Kasumi-1 (cell line): ENCODE data around the gene PNPLA7.
"Not testable (repeated sequence)": the region's sequence is repeated elsewhere in the genome, so short reads cannot be mapped to it uniquely, and the experiment has no call there.

Experiments used
- DNase-seq, 2 experiments: peaks; one replicate each; lab custom pipeline; 2025; lab: John Stamatoyannopoulos, UW

The PNPLA7 gene

GRCh38 chr9:137540536-137540935, 9.7 kb downstream of the PNPLA7 start:
- no peak for DNase-seq

- no peak for DNase-seq
Measured at GRCh38 chr9:137538058-137538457, 12.1 kb downstream of the PNPLA7 start.

DNA sequence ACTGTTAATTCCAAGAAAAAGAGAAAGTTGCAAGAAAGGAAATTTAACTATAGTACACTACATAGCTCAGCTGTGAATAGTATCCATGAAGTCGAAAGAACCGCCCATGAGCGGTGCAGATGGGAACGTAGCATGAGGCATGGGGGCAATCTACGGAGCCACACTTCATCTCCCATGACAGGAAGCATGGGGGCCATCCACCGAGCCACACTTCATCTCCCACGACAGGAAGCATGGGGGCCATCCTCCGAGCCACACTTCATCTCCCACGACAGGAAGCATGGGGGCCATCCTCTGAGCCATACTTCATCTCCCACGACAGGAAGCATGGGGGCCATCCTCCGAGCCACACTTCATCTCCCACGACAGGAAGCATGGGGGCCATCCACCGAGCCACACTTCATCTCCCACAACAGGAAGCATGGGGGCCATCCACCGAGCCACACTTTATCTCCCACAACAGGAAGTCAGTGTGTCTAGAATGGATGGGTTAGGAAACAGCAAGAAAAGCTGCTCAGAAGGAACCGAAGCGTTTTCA, 13.5 kb downstream of the PNPLA7 start:
- DNase-seq = peak; percentile 57 to 65

DNA sequence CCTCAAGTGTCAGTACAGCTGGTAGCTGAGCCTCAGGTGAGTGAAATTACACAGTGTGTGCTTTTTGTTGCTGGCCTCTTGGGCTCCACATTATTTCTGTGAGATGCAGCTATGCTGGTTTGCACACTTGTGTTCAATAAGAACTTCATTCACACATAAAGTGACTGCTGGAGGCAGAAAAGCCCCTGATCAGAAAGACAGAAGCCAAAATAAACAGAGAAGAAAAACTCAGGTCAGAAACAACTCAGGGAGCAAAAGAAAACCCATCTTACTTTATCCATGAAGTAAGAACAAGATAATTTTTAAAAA, 15.1 kb downstream of the PNPLA7 start:
- DNase-seq = no peak

DNA sequence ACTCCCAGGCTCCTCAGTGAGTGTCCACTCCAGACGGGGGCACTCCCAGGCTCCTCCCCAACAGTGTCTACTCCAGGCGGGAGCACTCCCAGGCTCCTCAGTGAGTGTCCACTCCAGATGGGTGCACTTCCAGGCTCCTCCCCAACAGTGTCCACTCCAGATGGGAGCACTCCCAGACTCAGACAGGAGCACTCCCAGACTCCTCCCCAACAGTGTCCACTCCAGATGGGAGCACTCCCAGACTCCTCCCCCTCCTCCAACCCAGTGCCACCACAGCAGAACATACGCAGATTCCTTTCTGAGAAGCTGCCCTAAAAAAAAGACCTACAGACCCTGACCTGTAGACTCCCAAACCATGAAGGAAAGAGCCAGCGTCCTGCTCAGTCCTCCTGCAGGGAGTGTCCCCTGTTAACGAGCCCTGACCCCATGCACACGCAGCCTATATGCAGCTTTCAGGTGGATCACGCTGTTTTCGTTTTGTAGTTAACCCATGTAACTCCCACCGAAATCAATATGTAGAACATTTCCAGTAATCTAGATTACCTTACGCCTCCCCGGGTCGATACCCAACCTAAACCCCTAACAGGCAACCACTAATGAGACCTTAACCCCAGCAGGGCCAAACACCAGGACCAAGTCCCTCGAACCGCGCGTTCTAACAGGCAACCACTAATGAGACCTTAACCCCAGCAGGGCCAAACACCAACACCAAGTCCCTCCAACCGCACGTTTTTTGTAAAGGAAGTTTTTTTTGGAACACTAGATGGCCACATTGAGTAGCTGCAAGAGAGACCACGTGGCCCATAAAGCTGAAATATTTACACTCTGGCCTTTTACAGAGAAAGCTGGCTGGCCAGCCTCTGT, 15.7 kb downstream of the PNPLA7 start:
- no peak for DNase-seq

- not testable (repeated sequence) for DNase-seq
Measured at GRCh38 chr9:137532891-137533468, 17.2 kb downstream of the PNPLA7 start.

DNA sequence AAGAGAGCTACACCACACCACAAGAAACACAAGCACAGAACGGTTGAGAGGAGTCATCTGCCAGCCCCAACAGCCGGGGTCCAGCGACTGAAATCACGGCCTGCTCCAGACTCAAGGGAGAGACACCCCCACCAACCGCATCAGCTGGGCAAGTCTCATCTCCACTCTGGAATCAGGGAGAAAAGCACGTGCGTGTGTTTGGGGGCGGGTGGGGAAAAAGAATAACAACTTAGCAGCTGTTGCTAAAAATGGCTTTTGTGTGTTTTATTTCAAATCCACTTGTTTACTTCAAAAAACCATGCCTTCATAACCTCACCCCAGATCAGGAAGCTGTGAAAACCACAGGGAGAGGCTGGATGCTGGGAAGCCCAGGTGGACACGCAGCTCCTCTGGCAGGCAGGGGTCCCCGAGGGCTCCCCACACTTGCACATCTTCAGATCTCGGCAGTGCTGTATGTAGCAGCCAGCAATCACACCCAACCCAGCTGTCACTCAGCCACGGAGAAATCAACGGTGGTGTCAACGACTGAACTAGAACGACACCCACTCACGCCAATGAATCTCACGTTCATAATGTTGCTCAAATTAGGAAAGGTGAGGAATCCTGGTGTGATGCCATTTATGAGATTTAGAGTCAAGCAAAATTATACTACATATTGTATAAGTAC, 19.0 kb downstream of the PNPLA7 start:
- no peak for DNase-seq

DNA sequence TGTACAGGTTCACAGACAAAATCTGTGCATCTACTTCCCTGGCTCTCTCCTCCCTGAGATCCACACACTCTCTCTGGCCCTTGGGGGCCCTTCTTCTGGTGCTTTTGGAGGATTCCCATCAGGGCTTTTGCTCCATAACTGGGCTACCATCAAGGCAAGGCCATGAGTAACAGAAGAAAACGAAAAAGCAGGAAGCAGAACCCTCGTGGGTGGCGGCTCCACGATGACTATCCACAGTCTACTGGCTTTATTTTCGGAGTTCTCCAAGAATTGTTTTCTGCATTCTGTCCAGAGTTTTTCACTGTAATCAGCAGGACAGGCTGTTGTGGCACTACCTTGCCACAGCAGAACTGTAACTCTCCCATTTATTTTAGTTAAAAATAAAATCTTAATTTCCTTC, 19.9 kb downstream of the PNPLA7 start:
- DNase-seq = no peak

DNA sequence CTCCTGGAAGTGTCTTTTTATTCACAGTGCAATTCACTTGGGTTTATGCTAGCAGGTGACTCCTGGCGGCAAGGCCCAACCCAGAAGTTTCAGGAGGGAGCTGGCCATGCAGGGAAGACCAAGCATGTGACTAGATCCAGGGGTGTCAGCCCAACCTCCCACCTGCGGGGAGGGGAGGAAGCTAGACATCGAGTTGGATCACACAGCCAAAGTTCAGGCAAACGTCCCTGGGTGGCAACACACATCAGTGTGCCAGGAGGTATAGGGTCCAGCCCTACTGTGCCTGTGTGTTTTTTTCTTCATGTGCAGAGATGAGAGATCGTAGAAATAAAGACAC, 25.3 kb downstream of the PNPLA7 start:
- DNase-seq = no peak

GRCh38 chr9:137524161-137524980, 25.8 kb downstream of the PNPLA7 start:
- DNase-seq = no peak

DNA sequence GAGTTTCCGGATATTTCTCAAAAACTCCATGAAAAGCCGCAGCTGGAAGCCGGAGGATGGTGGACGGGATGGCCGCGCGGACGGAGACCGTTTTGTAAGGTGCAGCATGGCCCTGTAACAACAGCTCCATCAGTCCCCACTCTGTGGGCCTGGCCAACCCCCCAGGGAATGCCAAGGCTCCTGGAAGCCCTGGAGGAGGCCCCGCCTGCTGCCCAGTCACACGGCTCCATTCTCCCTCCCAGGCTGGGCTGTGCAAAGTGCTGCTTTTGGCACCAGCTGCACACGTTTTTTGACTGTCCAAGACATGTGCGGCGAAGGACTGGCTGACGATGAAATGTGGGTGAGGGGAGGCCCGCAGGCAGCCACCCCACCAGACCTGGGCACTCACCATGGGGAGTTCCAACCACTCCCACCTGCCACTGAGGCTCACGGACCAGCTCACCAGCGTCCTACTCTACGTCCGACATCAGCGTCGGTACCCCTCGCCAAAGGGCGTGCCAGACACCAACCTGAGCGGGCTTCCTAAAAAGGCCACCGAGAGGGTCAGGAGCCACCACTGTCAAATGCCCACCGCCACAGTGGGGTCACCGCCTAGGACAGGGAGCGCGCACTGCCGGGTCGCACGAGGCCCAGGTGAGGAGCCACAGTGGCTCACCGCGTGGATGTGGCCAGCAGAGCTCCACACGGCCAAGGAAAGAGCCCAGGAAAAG, 27.3 kb downstream of the PNPLA7 start:
- DNase-seq = no peak

DNA sequence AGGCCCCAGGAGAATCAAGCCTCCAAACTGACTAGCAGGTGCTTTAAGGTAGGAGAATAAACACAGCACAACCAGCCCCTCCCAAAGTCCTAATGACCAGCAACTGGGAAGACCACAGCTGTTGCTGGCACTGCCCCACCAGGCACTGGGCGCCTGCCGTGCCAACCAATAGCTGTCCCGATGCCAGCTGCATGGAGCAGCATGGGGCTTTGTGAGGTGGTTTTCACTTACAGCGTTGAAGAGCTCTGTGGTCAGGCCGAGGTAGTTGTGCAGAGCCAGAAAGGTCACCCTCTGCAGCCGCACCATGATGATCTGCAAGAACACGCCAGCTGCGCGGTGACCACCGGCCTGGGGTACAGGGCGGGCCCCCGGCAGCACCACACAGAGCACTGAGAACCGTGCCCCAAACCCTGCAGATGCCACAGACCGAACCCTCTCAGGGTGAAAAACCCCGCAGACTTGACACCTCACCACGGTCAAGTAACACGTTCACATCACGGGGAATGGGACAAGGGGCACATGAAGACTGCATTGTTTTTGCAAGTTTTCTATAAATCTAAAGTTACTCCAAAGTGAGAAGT, 28.7 kb downstream of the PNPLA7 start:
- DNase-seq = no peak

DNA sequence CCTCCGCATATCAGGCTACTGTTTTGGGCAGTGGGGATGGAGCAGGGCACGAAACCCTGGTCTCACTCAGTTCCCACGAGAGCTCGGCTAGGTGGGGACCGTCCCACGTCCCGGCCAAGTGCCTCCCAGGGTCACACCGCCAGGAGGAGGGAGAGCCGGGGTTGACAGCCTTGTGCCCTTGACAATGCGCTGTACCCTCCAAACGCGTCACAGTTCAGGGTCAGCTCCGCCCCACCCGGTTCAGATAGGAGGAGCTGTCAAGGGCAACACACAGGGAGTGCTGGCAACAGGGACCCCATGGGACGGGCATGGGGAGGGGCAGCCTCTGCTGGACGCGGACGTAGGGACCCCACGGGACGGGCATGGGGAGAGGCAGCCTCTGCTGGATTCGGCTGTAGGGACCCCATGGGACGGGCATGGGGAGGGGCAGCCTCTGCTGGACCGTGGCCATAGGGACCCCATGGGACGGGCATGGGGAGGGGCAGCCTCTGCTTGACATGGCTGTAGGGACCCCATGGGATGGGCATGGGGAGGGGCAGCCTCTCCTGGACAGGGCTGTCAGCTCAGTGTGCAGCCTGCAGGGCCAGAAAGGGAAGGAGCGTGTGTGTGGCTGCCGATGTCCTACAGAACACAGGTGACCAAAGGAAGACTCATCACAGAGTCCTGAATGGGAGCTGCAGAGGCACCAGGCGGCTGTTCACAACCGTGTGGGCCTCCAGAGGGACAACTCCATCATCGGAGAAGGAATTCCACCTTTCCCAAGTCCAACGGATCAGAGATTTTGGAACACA, 29.4 kb downstream of the PNPLA7 start:
- DNase-seq = no peak

- DNase-seq = no peak
Measured at GRCh38 chr9:137519553-137519952, 30.6 kb downstream of the PNPLA7 start.

- not testable (repeated sequence) for DNase-seq
Measured at GRCh38 chr9:137518661-137519459, 31.3 kb downstream of the PNPLA7 start.

- no peak for DNase-seq
Measured at GRCh38 chr9:137516144-137516917, 33.9 kb downstream of the PNPLA7 start.

GRCh38 chr9:137515338-137515724, 34.9 kb downstream of the PNPLA7 start:
- DNase-seq = no peak

- DNase-seq = no peak
Measured at GRCh38 chr9:137514691-137515337, 35.4 kb downstream of the PNPLA7 start.
